ENCODE results near the gene CPE.
A peak's percentile ranks its signal among the peaks of the same experiment; 100 is the strongest.
"Not testable (repeated sequence)": the region's sequence is repeated elsewhere in the genome, so short reads cannot be mapped to it uniquely, and the experiment has no call there.

CPE gene

GRCh38 chr4:165472943-165473676, 94.3 kb downstream of the CPE start:
- no peak for DNase-seq

- DNase-seq = no peak
These were observed 96.2 kb downstream of the CPE start for GRCh38 chr4:165474784-165475705.

- no peak for DNase-seq
These were observed 96.9 kb downstream of the CPE start for GRCh38 chr4:165475706-165476070.

GRCh38 chr4:165476214-165477098, 97.6 kb downstream of the CPE start:
- no peak for DNase-seq

- DNase-seq = no peak
These were observed 99.0 kb downstream of the CPE start for GRCh38 chr4:165477799-165478198.

- no peak for DNase-seq
These were observed 99.5 kb downstream of the CPE start for GRCh38 chr4:165478260-165478659.

GRCh38 chr4:165481053-165481835, 102.4 kb downstream of the CPE start:
- DNase-seq = no peak

- DNase-seq = no peak
These were observed 111.0 kb downstream of the CPE start for GRCh38 chr4:165489786-165490185.

GRCh38 chr4:165492583-165492982, 113.8 kb downstream of the CPE start:
- DNase-seq = not testable (repeated sequence)

- DNase-seq = peak; percentile 3 to 33 (median 10)
These were observed 114.6 kb downstream of the CPE start for GRCh38 chr4:165493359-165493758.

GRCh38 chr4:165502916-165503907, 124.4 kb downstream of the CPE start:
- DNase-seq = no peak

- no peak for DNase-seq
These were observed 125.4 kb downstream of the CPE start for GRCh38 chr4:165504184-165504583.

GRCh38 chr4:165505958-165506837, 127.4 kb downstream of the CPE start:
- no peak for DNase-seq

- DNase-seq = no peak
These were observed 128.0 kb downstream of the CPE start for GRCh38 chr4:165506849-165507248.

- no peak for DNase-seq
These were observed 128.6 kb downstream of the CPE start for GRCh38 chr4:165507381-165507780.

GRCh38 chr4:165508372-165509120, 129.7 kb downstream of the CPE start:
- no peak for DNase-seq

- DNase-seq = no peak
These were observed 133.6 kb downstream of the CPE start for GRCh38 chr4:165512424-165512823.

GRCh38 chr4:165514739-165515138, 135.9 kb downstream of the CPE start:
- DNase-seq = no peak

GRCh38 chr4:165515201-165515600, 136.4 kb downstream of the CPE start:
- no peak for DNase-seq

Data from activated CD4-positive, CD25-positive, alpha-beta regulatory T cell (primary cell).